Gastrocnemius medialis (tissue), 4 donors: Measurements from ENCODE around the gene CHST15. TPM values are rescaled to one million over a fixed set of nuclear protein-coding genes. Genes with fewer than 3 reads are reported as not detected.

Experiments used
- ATAC-seq, 2 donors: fragments of 150-250 bp; one replicate each; pipeline ENCODE4 v1.9.1; 2016
- DNase-seq, 2 donors: peaks; one replicate each; pipeline ENCODE4 v3.0.0-alpha.2; 2019
- H3K27ac ChIP-seq, 4 donors: fragments of 200-600 bp; sonication (generic); 1 replicate in 1 of 4; 2 replicates in 3 of 4; pipeline ENCODE4 v1.5.1; 2016 to 2018; ENCODE audit warnings: mild to moderate bottlenecking in 2 of 4, moderate library complexity in 1 of 4
- H3K27me3 ChIP-seq, 3 donors: fragments of 200-600 bp; sonication (generic) in 2 of 3; 1 replicate in 1 of 3; 2 replicates in 2 of 3; pipeline versions ENCODE4 v1.5.1 to v1.6.0; 2016 to 2019; ENCODE audit warnings: mild to moderate bottlenecking in 1 of 3, moderate library complexity in 1 of 3
- H3K36me3 ChIP-seq, 2 donors: fragments of 200-600 bp; sonication (generic) in 1 of 2; one replicate each; pipeline ENCODE4 v1.5.1; 2017 to 2018
- H3K4me1 ChIP-seq, 2 donors: fragments of 200-600 bp; sonication (generic) in 1 of 2; one replicate each; pipeline ENCODE4 v1.5.1; 2016 to 2017; ENCODE audit warnings: mild to moderate bottlenecking in 2 of 2
- H3K4me3 ChIP-seq, 4 donors: fragments of 200-600 bp; sonication (generic) in 3 of 4; 1 replicate in 1 of 4; 2 replicates in 3 of 4; pipeline ENCODE4 v1.5.1; 2016 to 2019; ENCODE audit warnings: mild to moderate bottlenecking in 2 of 4
- H3K9me3 ChIP-seq, 3 donors: fragments of 200-600 bp; sonication (generic) in 2 of 3; 1 replicate in 1 of 3; 2 replicates in 2 of 3; pipeline ENCODE4 v1.5.1; 2016 to 2019
- POLR2A ChIP-seq, 2 donors: fragments of 450-650 bp; IDR thresholded peaks; one replicate each; pipeline ENCODE4 v1.6.1; 2017; ENCODE audit warnings: antibody characterized with exemption in 2 of 2, mild to moderate bottlenecking in 2 of 2, moderate library complexity in 2 of 2
- in situ Hi-C, 4 donors: fragments of 200-750 bp; cut with MboI; loops; one replicate each; pipeline versions ENCODE4 v1.15.0 to v1.8.0; 2017; ENCODE audit warnings: low sequenced_read_pairs in 4 of 4
- intact Hi-C: fragments of 100-400 bp; cut with DNase I; formaldehyde crosslinking; loops from one replicate; pipeline ENCODE4 v1.15.1; 2023; ENCODE audit warnings: low total_unique reads
- total RNA-seq, 4 donors: library from RNA; depleted of rRNA; stranded (reverse); fragments of >200 nt; gene quantifications; one replicate each; pipeline versions ENCODE4 v1.1.0 to v1.2.3, GENCODE V29; 2016
- TF ChIP-seq, protein P1 (sequence below), 5 experiments: fragments of 450-650 bp in 3 of 5; fragments of 200-600 bp in 2 of 5; sonication (generic) in 2 of 5; IDR thresholded peaks in 4 of 5; conservative IDR thresholded peaks in 1 of 5; 1 replicate in 4 of 5; 2 replicates in 1 of 5; pipeline ENCODE4 v1.5.1; 2016 to 2019; ENCODE audit warnings: antibody characterized with exemption in 5 of 5, mild to moderate bottlenecking in 3 of 5, moderate library complexity in 3 of 5

Gene CHST15
- total RNA-seq, 4 donors from 2014 or later: 9.0 to 32.2 (median 20.3) TPM

DNA sequence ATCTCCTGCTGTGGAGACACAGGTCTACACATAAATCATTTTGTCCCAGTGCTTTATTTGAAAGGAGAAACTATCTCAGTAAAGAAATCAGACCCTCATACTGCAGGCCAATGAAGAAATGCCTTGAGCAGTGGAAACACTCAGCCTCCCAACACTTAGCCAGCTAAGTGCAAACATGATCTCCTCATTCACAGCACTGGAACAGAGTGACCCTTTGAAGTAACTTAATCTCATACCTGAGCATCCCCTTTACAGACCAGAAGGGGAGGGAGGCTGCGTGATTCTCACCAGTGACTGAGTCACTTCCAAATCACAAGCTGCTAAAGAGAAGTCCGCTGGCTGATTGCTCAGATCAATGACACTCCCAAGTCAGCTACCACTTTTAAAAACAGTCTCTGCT, 4.5 kb downstream of the CHST15 start:
- Histone ChIP-seq H3K4me1 (peaks cover 38 to 55% of the 10 kb centered on the region in 2 donors), H3K4me3 (no peak overlapping the region), H3K36me3 (no peaks in the 10 kb centered on the region), H3K9me3 (no peaks in the 10 kb centered on the region), H3K27me3 (no peaks in the 10 kb centered on the region), H3K27ac (peak overlapping the region; percentile 71 to 91 (median 76))
- peak; percentile 68 to 71 for ATAC-seq
- peak; percentile 21 to 39 for TF ChIP-seq POLR2A (IDR thresholded peaks at IDR 0.05)
- TF ChIP-seq, protein P1, sequence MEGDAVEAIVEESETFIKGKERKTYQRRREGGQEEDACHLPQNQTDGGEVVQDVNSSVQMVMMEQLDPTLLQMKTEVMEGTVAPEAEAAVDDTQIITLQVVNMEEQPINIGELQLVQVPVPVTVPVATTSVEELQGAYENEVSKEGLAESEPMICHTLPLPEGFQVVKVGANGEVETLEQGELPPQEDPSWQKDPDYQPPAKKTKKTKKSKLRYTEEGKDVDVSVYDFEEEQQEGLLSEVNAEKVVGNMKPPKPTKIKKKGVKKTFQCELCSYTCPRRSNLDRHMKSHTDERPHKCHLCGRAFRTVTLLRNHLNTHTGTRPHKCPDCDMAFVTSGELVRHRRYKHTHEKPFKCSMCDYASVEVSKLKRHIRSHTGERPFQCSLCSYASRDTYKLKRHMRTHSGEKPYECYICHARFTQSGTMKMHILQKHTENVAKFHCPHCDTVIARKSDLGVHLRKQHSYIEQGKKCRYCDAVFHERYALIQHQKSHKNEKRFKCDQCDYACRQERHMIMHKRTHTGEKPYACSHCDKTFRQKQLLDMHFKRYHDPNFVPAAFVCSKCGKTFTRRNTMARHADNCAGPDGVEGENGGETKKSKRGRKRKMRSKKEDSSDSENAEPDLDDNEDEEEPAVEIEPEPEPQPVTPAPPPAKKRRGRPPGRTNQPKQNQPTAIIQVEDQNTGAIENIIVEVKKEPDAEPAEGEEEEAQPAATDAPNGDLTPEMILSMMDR (IDR thresholded peaks at IDR 0.05 in 4 of 5, conservative IDR thresholded peaks at IDR 0.05 in 1 of 5): no peak
- in situ Hi-C loops: no loop called here
- intact Hi-C loops: no loop called here
- DNase-seq: peak; percentile 54 to 75

DNA sequence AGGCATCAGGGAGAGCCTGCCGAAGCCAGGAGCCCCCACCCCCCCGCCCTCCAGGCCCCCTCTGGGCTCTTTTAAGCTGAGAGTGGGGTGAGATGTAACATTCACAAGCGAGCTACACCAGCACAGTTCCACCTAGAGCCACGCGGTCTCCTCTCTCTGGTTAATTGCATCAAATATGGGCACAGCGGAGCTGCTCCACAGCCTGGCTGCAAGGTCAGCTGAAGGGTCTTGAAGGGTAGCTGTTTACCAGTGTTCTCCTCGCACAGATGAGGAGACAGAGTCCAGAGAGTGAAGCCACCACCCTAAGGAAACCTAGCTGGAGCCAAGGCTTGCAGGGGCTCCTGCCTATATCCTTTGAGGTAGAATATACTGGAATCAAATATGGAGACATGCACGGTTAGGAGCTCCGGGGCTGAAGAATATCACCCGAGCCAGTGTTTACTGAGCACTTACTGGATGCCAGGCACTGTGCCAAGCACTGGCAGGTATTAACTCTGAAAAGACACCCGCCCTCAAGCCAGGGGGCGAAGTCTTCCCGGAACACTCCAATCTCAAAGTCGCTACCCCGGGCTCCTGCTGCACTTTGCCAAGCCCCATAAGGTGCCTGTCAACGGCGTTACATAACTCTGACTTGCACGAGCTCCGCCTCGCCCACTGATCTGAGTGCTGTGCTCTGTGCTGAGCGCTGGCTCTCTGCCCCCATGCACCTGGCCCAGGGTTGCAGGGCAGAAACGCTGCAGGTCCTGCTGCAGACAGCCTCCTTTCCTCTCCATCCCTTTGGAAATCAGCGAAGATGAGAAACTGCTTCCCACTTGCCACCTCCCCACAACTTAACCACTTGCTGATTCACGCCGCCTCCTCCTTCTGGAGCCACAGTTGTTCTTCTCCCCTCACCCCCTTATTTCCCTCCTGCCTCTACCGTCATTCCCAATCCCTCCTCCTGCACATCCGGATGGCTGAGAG, 5.4 kb downstream of the CHST15 start:
- H3K27me3 ChIP-seq: no peaks in the 10 kb centered on the region
- peak in 1 of 2 donors; percentile 43 for DNase-seq
- intact Hi-C loops: no loop called here
- no peak overlapping the region for H3K4me3 ChIP-seq
- H3K36me3 ChIP-seq: no peaks in the 10 kb centered on the region
- TF ChIP-seq, protein P1 (IDR thresholded peaks at IDR 0.05 in 4 of 5, conservative IDR thresholded peaks at IDR 0.05 in 1 of 5): no peak
- TF ChIP-seq POLR2A (IDR thresholded peaks at IDR 0.05): no peak
- ATAC-seq: no peak
- in situ Hi-C loops: no loop called here
- peaks cover 36 to 55% of the 10 kb centered on the region in 2 donors for H3K4me1 ChIP-seq
- peak overlapping the region; percentile 5 to 91 (median 75) for H3K27ac ChIP-seq
- no peaks in the 10 kb centered on the region for H3K9me3 ChIP-seq

DNA sequence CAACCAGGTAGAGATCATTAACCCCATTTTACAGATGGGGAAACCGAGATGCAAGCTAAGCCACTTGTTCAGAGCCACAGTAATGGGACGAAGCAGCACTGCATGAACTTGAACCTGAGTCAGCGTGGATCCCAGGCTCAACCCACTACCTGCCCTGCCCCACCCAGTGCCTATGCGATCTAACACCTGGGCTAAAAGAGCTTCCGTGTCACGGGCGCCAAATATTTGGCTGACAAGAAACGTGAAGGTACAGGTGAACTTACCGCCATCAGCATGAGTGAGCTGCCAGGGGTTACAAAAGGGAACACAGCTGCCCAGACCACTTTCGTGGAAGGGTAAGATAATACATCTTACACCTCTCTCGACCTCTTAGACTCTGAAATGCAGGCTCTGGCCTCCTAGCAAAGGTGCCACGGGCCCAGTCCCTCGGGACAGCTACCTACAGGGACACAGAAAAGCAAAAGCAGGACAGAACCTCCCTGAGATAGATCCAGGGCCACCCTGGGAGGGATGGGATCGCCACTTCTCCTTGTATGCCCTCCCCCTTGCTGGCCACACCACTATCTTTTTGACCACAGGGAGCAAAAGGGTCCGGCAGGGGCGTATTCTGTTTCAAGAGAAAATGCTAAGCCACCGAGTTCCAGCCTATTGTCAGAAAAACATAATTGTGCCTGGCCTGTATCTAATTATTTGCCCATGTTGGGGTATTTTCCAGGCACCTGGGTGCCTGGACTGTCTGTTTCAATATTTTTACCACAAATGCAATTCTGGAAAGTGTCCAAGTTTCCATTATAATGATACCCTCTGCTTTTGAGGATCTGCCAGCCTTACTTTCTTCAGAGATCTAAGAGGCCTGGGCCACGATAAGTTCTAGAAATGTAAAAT, 6.4 kb downstream of the CHST15 start:
- Histone ChIP-seq H3K36me3 (no peaks in the 10 kb centered on the region), H3K4me3 (no peak overlapping the region), H3K27ac (peak overlapping the region; percentile 47 to 91 (median 75)), H3K9me3 (no peaks in the 10 kb centered on the region), H3K27me3 (no peaks in the 10 kb centered on the region), H3K4me1 (peaks cover 36 to 55% of the 10 kb centered on the region in 2 donors)
- in situ Hi-C loops (no loop called here), intact Hi-C loops (no loop called here)
- DNase-seq (peak in 1 of 2 donors; percentile 40), ATAC-seq (peak in 1 of 2 donors; percentile 38)
- no peak for TF ChIP-seq POLR2A (IDR thresholded peaks at IDR 0.05)
- TF ChIP-seq, protein P1 (IDR thresholded peaks at IDR 0.05 in 4 of 5, conservative IDR thresholded peaks at IDR 0.05 in 1 of 5): no peak

DNA sequence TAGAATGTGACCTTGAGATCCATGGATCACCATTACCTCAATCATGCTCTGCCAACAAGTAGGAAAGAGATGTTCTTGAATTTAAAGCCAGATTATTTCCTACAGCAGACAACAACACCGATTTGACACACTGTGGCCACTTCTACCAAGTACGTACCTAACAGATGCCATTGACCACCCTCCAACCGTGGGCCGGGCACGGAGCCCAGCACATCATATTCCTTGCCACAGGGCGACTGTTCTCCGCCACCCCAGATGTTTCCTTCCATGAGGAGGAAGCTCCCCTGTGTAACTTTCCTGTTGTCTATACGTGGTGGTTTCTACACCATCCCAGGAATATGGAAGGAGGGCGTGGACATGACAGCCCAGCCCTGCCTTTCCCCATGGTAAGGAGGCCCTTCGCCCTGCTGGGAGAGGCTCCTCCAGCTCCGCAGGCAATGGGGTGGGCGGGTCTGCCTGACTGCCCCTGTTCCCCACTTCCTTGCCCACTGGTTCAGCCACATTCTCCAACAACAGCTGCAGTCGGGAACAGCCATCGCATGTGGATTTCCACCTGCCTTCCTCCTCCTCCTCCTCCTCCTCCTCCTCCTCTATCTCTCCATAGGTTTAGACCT, 7.2 kb downstream of the CHST15 start:
- Histone ChIP-seq H3K9me3 (no peaks in the 10 kb centered on the region), H3K4me3 (no peak overlapping the region), H3K27me3 (no peaks in the 10 kb centered on the region), H3K4me1 (peaks cover 29 to 53% of the 10 kb centered on the region in 2 donors), H3K36me3 (no peaks in the 10 kb centered on the region), H3K27ac (peak overlapping the region in 3 of 4 donors; percentile 14 to 91 (median 34))
- ATAC-seq: no peak
- DNase-seq: no peak
- in situ Hi-C loops: no loop called here
- intact Hi-C loops: no loop called here
- TF ChIP-seq, protein P1 (IDR thresholded peaks at IDR 0.05 in 4 of 5, conservative IDR thresholded peaks at IDR 0.05 in 1 of 5): no peak
- TF ChIP-seq POLR2A (IDR thresholded peaks at IDR 0.05): no peak
